ENCODE measurements around the gene TBC1D1. TPM values are rescaled to one million over a fixed set of nuclear protein-coding genes. Genes with fewer than 3 reads are reported as not detected.

Gene TBC1D1
- total and polyA plus RNA-seq, 2 of the 8 experiments (the other 6 are each of a cell fraction or from before 2014, with no cell fraction given) = 96.9 to 162 TPM

- H3K79me2 ChIP-seq (ENCODE audit: control insufficient read depth in 1 of 2, insufficient read depth in 2 of 2, low read length in 2 of 2) = no peaks in the 10 kb centered on the region
- H4K20me1 ChIP-seq (replicated peaks in 1 of 2; ENCODE audit: control insufficient read depth in 1 of 2, insufficient read depth in 2 of 2, low read length in 2 of 2) = peaks cover 0 to 4% of the 10 kb centered on the region in 2 experiments
- ChIA-PET CTCF (ENCODE audit: partially characterized antibody) (interaction anchor here (1.6 kb wide), 1 partner anchor 25 kb away, joined by 3 read pairs; no protein-coding TSS in a partner anchor), POLR2A (ENCODE audit: partially characterized antibody) (no interaction called here)
- peaks cover 0 to 13% (median 2%) of the 10 kb centered on the region in 4 experiments; a peak in 4 of 7 replicates for H3K4me1 ChIP-seq (replicated peaks in 1 of 4; ENCODE audit: control insufficient read depth in 3 of 4, insufficient read depth in 4 of 4, low read length in 3 of 4)
- no peak overlapping the region for H3K56ac ChIP-seq (replicated peaks; ENCODE audit: insufficient read length, low read depth, low read length)
- H2BK20ac ChIP-seq (ENCODE audit: low read length) = no peak overlapping the region
- no peak overlapping the region for H4K8ac ChIP-seq (ENCODE audit: extremely low read depth, insufficient read depth, low read length)
- no peak overlapping the region for H2AFZ ChIP-seq (ENCODE audit: low read length)
- H2BK12ac ChIP-seq (ENCODE audit: low read depth, low read length) = no peak overlapping the region
- no peak overlapping the region for H4K91ac ChIP-seq (replicated peaks; ENCODE audit: insufficient read length, low read length)
- H3K79me1 ChIP-seq (ENCODE audit: low read depth, low read length) = no peaks in the 10 kb centered on the region
- no peak overlapping the region for H3K4ac ChIP-seq (replicated peaks; ENCODE audit: insufficient read length, low read depth, low read length)
- H3K23me2 ChIP-seq (ENCODE audit: low read depth, low read length) = no peaks in the 10 kb centered on the region
- H3K9me3 ChIP-seq (ENCODE audit: insufficient read depth in 2 of 2, low read depth in 1 of 2, low read length in 1 of 2) = no peaks in the 10 kb centered on the region
- no peak overlapping the region for H3K4me3 ChIP-seq (ENCODE audit: extremely low read depth in 1 of 4, insufficient read depth in 2 of 4, low read depth in 3 of 4, low read length in 4 of 4)
- H3K27me3 ChIP-seq (replicated peaks in 1 of 4; ENCODE audit: control insufficient read depth in 3 of 4, extremely low read depth in 1 of 4, insufficient read depth in 3 of 4, low read length in 3 of 4) = no peaks in the 10 kb centered on the region
- 96% methylated on average over 2 of the region's 2 CpGs; no CpG with 5 or more reads in 1 of the 2 experiments for WGBS, 2 experiments (ENCODE audit: extremely low coverage in 1 of 2, insufficient coverage in 1 of 2, insufficient read length in 1 of 2, insufficient replicate concordance in 2 of 2, low coverage in 1 of 2, low lambda C conversion rate in 2 of 2, missing lambda C conversion rate in 1 of 2)
- no peak overlapping the region for H3K27ac ChIP-seq (ENCODE audit: low read depth, low read length)
- no peak overlapping the region for H3K23ac ChIP-seq (ENCODE audit: insufficient read length)
- no peak overlapping the region for H3K9ac ChIP-seq (replicated peaks in 1 of 4; ENCODE audit: extremely low read depth in 1 of 4, low read depth in 3 of 4, low read length in 3 of 4)
- no peak overlapping the region for H2BK120ac ChIP-seq (replicated peaks; ENCODE audit: low read depth, low read length)
- peaks cover 4 to 11% (median 8%) of the 10 kb centered on the region in 4 experiments; a peak in 4 of 8 replicates for H3K36me3 ChIP-seq (ENCODE audit: control insufficient read depth in 2 of 4, insufficient read depth in 4 of 4, low read length in 3 of 4)
- no peak overlapping the region for H3K18ac ChIP-seq (ENCODE audit: extremely low read depth, low read length)
- no peak overlapping the region for H2BK15ac ChIP-seq (ENCODE audit: low read length)
- no peak overlapping the region for H2BK5ac ChIP-seq (ENCODE audit: low read depth, low read length)
- DNase-seq (ENCODE audit: low read depth in 1 of 2, low spot score in 2 of 2) = no peak
- H2AK5ac ChIP-seq (ENCODE audit: low read depth, low read length) = no peak overlapping the region
- H3K14ac ChIP-seq (ENCODE audit: insufficient read length) = no peak overlapping the region
- FAIRE-seq = no peak
- no peak overlapping the region for H4K5ac ChIP-seq (ENCODE audit: insufficient read length, low read depth, low read length)
- no peak overlapping the region for H3K4me2 ChIP-seq (ENCODE audit: insufficient read depth in 1 of 2, low read depth in 2 of 2, low read length in 2 of 2)
- TF ChIP-seq TAF1 (IDR thresholded peaks at IDR 0.05; ENCODE audit: low read depth, low read length) (no peak), NANOG (IDR thresholded peaks at IDR 0.05; ENCODE audit: insufficient read depth, low read depth, low read length, poor library complexity, severe bottlenecking) (no peak), RFX5 (IDR thresholded peaks at IDR 0.05; ENCODE audit: borderline replicate concordance, low read depth, low read length) (no peak), CTBP2 (IDR thresholded peaks at IDR 0.05; ENCODE audit: borderline replicate concordance, insufficient read depth, insufficient read length, low read length) (no peak), MAFK (IDR thresholded peaks at IDR 0.05; ENCODE audit: low read depth, low read length) (no peak), POLR2AphosphoS5 (IDR thresholded peaks at IDR 0.05; ENCODE audit: low read depth, low read length) (no peak), GABPA (IDR thresholded peaks at IDR 0.05; ENCODE audit: borderline replicate concordance, insufficient read depth, low read length) (no peak), FOSL1 (IDR thresholded peaks at IDR 0.05; ENCODE audit: insufficient read depth, low read depth, low read length) (no peak), CEBPB (IDR thresholded peaks at IDR 0.05; ENCODE audit: low read depth, low read length) (no peak), CBX5 (IDR thresholded peaks at IDR 0.05; ENCODE audit: low read depth, low read length) (no peak), GTF2F1 (IDR thresholded peaks at IDR 0.05; ENCODE audit: borderline replicate concordance, low read depth, low read length) (no peak), SP1 (IDR thresholded peaks at IDR 0.05; ENCODE audit: low read depth, low read length) (no peak), SP4 (IDR thresholded peaks at IDR 0.05; ENCODE audit: low read length) (no peak), RBBP5 (IDR thresholded peaks at IDR 0.05; ENCODE audit: borderline replicate concordance, low read depth, low read length) (no peak)
These were observed 216.9 kb downstream of the TBC1D1 start for GRCh38 chr4:38107818-38108217.
